Nephron progenitor cell (in vitro differentiated cells): ENCODE measurements around the gene TSPAN4.

Source experiments
- DNase-seq: peaks from one replicate; pipeline ENCODE4 v3.0.0; 2021
- H3K27ac Mint-ChIP-seq: 2 replicates; pipeline ENCODE4 v1.8.0; 2021; ENCODE audit warnings: mild to moderate bottlenecking, moderate library complexity, mixed read lengths
- H3K27me3 Mint-ChIP-seq: 2 replicates; pipeline ENCODE4 v1.8.0; 2021; ENCODE audit warnings: mild to moderate bottlenecking, low read depth, mixed read lengths; ENCODE audit not compliant: poor library complexity
- H3K36me3 Mint-ChIP-seq: 2 replicates; pipeline ENCODE4 v1.8.0; 2021; ENCODE audit warnings: low read depth, mixed read lengths
- H3K4me1 Mint-ChIP-seq: 2 replicates; pipeline ENCODE4 v1.8.0; 2021; ENCODE audit warnings: mixed read lengths
- H3K4me3 Mint-ChIP-seq: 2 replicates; pipeline ENCODE4 v1.8.0; 2021; ENCODE audit warnings: mild to moderate bottlenecking, moderate library complexity, mixed read lengths
- H3K9me3 Mint-ChIP-seq: 2 replicates; pipeline ENCODE4 v1.8.0; 2021; ENCODE audit warnings: mild to moderate bottlenecking, moderate library complexity, mixed read lengths
- CTCF ChIP-seq: fragments of 200-600 bp; sonication (generic); IDR thresholded peaks from 2 replicates; pipeline ENCODE4 v1.5.0; 2021; ENCODE audit warnings: antibody characterized with exemption

TSPAN4 gene

GRCh38 chr11:911031-911889 lies 68.6 kb downstream of the TSPAN4 start:
- Mint-ChIP-seq H3K27ac (peak overlapping the region; percentile 94), H3K4me3 (peak overlapping the region; percentile 87), H3K4me1 (peaks cover 16% of the 10 kb centered on the region), H3K36me3 (peaks cover 3% of the 10 kb centered on the region), H3K27me3 (peaks cover 8% of the 10 kb centered on the region), H3K9me3 (no peaks in the 10 kb centered on the region)
- TF ChIP-seq CTCF, result no peak
- DNase-seq, result peak; percentile 69

DNA sequence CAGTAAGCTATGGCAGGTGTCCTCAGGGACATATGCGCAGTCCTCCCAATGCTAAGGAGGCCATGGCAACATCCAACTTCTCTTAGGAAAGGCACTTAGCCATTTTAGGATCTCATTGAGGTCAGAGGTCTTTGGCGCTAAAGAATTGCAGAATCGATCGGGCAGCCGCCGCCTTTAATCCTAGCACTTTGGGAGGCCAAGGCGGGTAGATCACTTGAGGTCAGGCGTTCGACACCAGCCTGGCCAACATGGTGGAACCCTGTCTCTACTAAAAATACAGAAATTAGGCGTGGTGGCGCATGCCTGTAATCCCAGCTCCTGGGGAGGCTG lies 69.2 kb downstream of the TSPAN4 start:
- Mint-ChIP-seq H3K27ac (peak overlapping the region; percentile 94), H3K4me1 (peaks cover 16% of the 10 kb centered on the region), H3K27me3 (peaks cover 8% of the 10 kb centered on the region), H3K36me3 (no peaks in the 10 kb centered on the region), H3K9me3 (no peaks in the 10 kb centered on the region), H3K4me3 (peak overlapping the region; percentile 87)
- DNase-seq, result no peak
- no peak for TF ChIP-seq CTCF

- Mint-ChIP-seq H3K4me1 (peaks cover 16% of the 10 kb centered on the region), H3K36me3 (no peaks in the 10 kb centered on the region), H3K4me3 (no peak overlapping the region), H3K9me3 (no peaks in the 10 kb centered on the region), H3K27ac (no peak overlapping the region), H3K27me3 (peaks cover 8% of the 10 kb centered on the region)
- DNase-seq, result no peak
- TF ChIP-seq CTCF, result no peak
Observed at GRCh38 chr11:912266-912665, 69.6 kb downstream of the TSPAN4 start.

DNA sequence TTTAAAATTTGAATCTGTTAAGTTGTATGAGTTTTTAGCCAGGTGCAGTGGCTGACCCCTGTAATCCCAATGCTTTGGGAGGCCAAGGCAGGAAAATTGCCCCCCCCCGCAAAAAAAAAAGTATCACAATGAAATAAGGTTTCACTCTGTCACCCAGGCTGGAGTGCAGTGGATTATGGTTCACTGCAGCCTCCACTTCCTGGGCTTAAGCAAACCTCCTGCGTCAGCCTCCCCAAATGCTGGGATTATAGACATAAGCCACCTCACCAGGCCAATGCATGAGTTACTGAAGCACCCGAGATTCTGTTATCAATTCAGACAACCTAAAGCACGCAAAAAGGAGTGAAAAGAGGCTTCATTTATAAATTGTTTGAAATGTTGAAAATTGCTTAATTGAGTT lies 70.4 kb downstream of the TSPAN4 start:
- DNase-seq, result no peak
- Mint-ChIP-seq H3K27ac (no peak overlapping the region), H3K9me3 (no peaks in the 10 kb centered on the region), H3K4me3 (no peak overlapping the region), H3K36me3 (no peaks in the 10 kb centered on the region), H3K27me3 (peaks cover 13% of the 10 kb centered on the region), H3K4me1 (peaks cover 21% of the 10 kb centered on the region)
- TF ChIP-seq CTCF, result no peak

DNA sequence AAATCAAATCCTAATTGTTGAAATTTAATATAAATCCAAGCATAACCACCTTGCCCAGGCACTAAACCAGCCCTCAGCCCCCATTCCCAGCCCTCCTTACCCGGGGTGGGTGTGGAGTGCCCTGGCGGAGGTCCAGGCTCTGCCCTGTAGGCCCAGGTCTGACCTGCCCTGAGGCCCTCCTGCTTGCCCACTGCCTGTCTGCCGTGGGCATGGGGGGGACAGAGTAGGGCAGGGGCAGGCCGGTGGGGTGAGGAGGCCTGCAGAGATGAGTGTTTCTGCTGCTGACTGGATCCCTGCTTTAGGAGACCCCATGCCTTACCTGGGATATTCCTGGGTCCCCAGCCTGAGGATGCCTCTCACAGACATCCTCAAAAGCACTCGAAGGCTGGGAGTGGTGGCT lies 71.6 kb downstream of the TSPAN4 start:
- no peaks in the 10 kb centered on the region for H3K9me3 Mint-ChIP-seq
- no peak overlapping the region for H3K4me3 Mint-ChIP-seq
- DNase-seq, result no peak
- no peaks in the 10 kb centered on the region for H3K36me3 Mint-ChIP-seq
- H3K4me1 Mint-ChIP-seq, result peaks cover 21% of the 10 kb centered on the region
- H3K27ac Mint-ChIP-seq, result no peak overlapping the region
- H3K27me3 Mint-ChIP-seq, result peaks cover 13% of the 10 kb centered on the region
- no peak for TF ChIP-seq CTCF
